Activated T-cell treated with anti-CD3 and anti-CD28 coated beads for 24 hours (primary cell): ENCODE data around the gene KSR1.

Experiments used
- DNase-seq: peaks from one replicate; pipeline ENCODE4 v3.0.0-alpha.2; 2020; ENCODE audit warnings: low read depth

Gene KSR1

DNA sequence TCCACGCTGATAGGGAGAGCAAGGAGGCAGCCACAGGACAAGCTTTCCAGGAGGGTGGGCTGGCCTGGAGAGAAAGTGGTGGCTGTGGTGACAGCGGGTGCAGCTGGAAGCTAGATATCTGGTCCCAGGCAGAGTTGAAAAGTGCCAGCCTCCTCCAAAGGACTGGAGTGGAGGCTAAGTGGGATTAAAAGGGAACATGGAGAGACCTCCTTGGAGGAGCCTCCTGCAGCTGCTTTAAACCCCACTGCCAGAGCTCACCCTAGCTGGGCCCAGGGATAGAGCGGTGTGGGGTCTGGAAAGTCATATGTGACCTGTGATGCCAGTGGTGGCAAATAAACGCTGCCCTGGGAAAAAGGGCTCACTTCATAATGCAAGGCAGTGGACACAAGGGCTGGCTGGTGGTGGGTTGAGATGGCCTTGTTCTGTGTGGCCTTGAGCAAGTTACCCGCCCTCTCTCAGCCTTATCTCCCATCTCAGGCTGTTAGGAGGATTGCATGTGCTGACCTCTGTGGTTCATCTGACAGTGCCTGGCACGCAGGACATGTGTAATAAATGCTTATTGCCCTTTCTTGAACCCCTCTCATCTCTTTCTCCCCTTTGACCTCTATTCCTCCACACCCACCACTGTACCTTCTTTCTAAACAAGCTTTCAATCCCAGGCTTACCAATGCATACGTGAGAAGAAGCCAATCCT lies 113.8 kb downstream of the KSR1 start:
- no peak for DNase-seq

DNA sequence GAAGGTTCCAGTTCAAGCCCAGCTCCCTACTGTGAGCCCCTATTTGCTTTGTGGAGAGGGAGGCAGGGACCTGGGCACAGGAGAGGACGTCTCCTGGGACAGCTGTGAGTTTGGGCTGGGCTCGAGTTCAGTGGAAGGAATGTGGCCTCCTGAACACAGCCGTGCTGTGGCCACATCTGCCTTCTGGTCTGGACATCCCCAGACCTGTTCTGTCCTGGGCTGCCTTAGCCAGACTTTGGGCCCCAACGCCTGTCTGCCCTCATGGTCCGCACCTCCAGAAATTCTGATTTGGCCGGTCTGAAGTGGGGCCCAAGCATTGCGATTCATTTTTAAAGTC lies 114.3 kb downstream of the KSR1 start:
- DNase-seq: no peak

DNA sequence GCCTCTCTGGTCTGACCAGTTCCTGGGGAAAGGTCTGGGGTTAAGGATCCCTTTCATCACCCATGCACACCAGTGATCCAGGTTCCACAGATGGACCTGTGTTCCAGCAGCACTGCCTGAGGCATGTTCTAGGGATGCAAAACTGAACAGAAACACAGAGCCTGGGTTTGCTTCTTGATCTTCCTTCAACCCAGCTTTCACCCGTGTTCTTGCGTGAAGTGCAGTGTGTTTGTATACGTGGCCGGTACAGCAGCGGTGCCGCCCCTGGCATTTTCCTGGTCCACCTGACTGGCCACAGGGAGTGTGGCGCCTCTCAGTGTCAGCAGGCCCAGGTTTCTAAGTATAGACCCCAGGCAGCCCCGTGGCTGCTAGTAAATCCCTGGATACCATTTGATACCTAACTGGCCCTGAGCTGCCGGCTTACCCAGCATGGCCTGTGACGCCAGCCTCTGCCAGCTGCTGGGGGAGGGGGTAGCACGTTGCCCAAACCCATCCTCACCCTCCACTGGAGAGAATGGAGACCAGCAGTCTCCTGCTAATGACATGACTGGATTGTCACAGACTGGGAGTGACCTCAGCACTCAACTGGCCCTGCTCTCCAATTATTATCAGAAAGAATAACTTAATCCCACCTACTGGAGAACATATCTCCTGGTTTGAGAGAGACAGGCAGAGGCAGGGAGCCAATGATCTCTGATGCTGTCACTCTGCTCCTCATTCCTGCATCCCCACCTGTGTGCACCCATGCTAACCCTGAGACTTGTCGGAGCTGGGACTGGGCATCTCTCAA lies 115.5 kb downstream of the KSR1 start:
- no peak for DNase-seq

DNA sequence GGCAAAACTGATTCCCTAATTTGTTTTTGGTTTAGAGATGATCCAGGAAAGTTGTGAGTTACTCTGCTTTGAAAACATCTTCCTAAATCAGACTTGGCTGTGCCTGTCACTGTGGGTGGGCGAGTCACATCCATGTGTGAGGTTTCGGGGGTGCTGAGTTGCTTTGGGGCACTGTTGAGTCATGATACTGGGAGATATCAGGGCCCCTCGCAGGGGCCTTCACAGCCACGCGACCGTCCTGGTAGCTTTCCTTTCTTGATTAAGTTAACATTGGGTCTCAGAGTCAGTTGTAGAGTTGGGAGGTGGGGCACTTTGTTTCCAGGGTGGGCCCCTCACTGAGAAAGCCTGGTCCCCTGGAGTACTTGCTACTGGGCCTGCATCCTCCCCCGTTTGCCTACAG lies 116.4 kb downstream of the KSR1 start:
- peak; percentile 65 for DNase-seq

DNA sequence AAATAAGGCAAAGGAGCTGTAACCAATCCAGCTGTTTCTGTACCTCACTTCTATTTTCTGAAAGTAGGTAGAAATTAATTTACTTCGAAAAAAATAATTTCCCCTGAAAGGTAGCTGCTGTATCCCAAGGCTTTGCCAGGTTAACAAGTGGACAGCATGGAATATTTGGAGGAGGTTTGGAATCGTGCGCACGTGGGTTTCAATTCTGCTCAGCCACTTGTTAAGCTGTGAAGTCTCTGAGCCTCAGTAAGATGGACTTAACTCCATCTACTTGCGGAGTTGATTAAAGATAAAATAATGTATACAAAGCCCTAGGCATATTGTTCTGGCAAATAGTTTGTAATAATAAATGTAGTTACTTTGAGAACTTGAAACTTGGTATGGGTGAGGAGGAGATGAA lies 117.3 kb downstream of the KSR1 start:
- DNase-seq: no peak

DNA sequence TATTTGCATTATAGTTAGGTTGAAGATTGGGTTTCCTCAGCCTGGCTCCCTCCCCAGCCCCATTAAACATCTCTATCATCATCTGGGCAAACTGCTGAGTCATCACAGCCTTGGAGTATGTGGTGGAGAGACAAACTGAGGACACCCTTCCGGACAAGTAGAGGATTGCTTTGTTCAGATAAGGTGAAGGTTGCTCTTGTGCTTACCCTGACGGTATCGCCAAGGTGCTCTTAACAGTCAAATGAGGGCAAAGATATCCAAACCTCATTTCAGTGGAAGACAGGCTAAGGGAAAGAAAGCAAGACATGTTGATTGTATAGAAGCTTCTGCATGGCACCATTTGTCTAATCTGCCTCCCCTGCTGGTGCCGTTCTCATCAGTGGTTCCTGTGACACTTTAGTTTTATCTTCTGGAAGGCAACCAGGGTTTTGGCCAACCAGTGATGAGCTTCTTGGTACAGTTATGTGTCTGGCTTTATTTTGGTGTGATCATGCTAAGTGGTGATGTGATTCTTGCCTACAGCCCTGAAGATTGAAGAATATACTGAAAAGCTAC lies 117.8 kb downstream of the KSR1 start:
- no peak for DNase-seq

DNA sequence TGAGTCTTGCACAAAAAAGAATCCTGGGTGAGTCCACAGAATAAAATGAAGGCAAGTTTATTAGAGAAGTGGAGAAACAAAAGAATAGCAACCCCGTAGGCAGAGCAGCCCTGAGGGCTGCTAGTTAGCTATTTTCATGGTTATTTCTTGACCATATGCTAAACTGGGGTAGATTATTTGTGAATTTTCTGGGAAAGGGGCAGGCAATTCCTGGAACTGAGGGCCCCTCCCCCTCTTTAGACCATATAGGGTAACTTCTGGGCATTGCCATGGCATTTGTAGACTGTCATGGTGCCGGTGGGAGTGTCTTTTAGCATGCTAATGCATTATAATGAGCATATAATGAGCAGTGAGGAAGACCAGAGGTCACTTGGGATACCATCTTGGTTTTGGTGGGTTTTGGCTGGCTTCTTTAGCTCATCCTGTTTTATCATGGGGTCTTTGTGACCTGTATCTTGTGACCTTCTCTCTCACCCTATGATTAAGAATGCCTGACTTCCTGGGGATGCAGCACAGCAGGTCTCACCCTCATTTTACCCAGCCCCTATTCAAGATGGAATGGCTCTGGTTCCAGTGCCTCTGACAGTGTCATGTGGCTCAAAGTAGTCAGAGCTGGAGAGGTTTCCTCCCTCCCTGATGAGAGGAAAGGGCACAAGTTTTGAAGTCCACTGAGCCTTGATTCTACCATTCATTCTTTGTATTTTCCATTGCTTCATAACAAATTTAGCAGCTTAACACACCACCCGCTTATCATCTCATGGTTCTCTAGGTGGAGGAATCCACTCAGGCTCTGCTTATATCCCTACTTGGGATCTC lies 119.1 kb downstream of the KSR1 start:
- no peak for DNase-seq

DNA sequence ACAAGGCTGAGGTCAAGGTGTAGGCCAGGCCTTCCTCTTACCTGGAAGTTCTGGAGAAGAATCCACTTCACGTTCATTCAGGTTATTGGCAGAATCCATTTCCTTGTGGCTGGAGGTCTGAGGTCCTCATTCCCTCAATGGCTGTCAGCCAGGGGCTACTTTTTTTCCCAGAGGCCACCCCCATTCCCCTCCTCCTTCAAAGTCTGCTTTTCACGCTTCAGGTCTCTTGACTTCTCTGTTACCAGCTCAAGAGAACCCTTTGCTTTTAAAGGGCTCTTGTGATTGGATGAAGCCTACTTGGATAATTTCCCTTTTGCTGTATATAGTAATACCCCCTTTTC lies 119.6 kb downstream of the KSR1 start:
- no peak for DNase-seq

DNA sequence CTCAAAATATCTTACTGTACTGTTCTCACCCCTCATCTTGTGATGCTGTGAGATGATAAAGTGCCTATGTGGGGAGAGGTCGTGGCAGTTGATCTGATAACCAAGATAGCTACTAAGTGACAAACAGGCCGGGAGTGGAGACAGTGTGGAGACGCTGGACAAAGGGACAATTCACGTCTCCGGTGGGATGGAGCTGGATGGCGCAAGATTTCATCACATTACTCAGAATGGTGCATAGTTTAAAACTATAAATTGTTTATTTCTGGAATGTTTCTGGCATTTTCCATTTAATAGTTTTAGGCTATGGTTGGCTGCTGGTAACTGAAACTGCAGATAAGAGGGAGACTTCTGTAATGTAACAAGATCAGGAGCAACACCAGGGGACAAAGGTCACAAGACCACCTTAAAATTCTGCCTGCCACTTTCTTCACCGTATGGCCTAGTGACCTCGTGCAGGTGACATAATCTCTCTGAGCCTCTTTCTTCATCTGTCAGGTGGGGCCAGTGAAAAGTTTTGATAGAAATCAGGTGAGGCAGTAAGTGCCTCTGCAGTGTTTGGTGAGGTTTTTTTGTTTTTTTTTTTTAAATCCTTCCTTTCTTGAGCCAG lies 120.3 kb downstream of the KSR1 start:
- no peak for DNase-seq

DNA sequence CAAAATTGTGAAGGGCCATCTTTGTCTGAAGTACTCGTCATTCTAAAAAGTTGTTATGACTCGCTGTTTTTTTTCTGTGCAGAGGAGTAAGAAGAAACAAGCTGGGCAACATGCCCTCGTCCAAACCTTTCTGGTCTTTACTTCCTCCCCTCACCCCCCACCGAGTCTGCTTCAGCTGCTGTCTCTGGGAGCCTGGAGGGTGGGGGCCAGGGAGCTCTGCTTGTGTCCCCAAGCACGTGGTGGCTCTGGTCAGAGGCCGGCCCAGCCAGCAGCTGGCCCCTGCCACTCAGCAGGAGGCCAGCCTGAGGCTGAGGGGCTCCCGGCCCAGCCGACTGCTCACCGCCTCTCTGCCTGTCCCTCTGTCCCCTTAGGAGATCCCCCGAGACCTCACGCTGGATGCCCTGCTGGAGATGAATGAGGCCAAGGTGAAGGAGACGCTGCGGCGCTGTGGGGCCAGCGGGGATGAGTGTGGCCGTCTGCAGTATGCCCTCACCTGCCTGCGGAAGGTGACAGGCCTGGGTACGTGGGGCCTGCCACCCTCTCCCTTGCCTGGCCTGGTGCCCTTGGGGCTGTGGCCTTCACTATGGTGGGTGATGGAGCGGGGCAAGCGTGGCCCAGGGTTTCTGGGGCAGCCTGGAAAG lies 121.0 kb downstream of the KSR1 start:
- DNase-seq: no peak

DNA sequence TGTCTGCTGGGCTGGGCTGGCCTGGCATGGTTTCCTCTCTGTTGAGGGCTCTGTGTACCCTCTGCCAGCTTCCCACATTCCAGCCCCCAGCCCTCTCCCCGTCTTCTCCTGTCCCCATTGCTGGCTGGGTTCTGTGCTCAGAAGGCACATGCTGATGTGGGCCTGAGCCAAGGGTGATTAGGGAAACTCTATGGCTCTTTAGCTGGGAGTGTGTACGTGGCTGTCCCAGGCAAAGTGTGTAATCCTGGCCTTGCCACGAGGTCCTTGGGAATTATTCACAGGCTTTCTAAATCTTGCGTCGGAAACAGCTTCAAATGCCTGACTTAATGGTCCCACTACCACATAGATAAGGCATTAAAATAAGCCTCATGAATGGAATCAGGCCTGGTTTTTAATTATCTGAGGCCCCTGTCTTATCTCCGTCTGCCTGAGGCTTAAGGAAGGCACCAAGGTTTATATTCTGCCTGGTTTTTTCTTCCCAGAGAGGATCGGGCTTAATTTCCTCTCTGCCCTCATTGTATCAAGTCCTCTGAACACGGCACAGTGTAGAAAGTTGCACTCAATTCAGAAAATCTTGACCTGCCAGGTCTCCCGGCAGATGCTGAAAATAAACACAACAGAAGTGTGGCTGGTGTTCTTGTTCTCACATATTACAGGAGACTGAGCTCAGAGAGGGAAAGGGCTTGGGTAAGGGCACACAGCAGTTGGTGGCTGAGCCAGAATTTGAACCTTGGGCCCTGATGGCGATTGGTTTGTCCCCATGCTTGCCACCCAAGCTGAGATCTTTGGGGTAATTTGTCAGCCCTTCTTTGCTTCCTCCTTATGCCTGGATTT lies 121.9 kb downstream of the KSR1 start:
- DNase-seq: no peak

DNA sequence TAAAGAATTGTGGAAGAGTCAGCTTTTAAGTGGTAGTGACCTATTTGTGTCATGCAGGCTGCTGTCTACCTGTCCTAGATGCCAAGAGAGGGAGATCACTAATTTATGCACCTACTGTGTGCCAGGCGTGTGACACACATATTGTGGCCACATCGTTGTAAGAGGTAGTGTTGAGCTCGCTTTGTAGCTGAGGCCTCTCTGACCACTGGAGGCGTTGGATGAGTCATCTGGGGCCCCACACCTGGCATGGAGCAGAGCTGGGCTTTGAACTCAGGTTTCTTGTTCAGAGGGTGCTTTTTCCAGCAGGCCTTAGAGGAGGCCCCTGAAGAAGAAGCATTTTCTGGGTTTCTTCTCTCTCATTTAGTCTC lies 122.5 kb downstream of the KSR1 start:
- peak; percentile 41 for DNase-seq

DNA sequence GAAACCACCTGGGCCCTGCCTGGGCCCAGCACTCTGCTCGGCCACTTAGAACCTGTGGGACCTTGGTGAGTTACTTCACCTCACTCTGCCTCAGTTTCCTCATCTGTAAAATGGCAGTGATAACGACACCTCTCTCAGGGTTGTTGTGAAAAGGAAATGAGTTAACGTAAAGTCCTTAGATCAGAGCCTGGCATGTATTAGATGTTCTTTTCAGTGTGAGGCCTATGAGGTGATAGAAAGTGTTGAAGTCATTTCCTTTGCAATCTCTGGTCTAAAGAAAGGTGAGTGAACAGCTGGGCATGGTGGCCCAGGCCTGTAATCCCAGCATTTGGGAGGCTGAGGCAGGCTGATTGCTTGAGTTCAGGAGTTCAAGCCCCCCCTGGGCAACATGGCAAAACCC lies 123.1 kb downstream of the KSR1 start:
- DNase-seq: no peak

DNA sequence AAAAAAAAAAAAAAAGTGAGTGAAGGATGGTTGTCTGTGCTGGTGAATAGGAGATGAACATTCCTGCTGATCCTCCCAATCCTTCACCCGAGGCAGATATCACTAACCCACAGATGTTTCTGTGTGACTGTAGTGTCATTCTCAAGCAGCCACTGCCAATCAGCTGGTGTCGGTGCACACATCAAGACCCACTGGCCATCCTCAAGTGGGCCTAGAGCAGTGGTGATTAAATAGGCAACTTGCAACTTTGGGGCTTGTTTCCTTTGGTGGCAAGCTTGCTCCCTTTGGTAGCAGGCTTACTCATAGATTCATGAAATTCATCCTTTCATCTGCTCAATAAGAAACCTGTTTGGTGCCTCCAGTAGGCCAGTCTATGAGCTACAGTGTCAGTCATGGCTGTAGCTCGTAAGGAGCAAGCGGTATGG lies 123.7 kb downstream of the KSR1 start:
- DNase-seq: no peak

DNA sequence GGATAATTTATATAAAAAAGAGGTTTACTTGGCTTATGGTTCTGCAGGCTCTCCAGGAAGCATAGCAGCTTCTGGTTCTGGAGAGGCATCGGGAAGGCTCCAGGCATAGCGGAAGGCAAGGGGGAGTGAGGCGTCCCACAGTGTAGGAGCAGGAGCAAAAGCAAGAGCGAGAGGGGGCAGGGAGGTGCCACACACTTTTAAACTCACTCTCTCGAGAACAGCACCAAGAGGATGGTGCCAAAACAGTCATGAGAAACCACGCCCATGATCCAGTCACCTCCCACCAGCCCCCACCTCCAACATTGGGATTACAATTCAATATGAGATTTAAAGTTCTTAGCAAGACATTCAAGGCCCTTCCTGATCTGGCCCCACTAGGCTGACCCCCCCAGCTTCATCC lies 124.8 kb downstream of the KSR1 start:
- no peak for DNase-seq

DNA sequence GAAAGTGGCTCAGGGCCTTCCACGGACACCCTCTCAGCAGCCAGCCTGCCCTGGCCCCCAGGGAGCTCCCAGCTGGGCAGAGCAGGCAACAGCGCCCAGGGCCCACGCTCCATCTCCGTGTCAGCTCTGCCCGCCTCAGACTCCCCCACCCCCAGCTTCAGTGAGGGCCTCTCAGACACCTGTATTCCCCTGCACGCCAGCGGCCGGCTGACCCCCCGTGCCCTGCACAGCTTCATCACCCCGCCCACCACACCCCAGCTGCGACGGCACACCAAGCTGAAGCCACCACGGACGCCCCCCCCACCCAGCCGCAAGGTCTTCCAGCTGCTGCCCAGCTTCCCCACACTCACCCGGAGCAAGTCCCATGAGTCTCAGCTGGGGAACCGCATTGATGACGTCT lies 126.4 kb downstream of the KSR1 start:
- no peak for DNase-seq

DNA sequence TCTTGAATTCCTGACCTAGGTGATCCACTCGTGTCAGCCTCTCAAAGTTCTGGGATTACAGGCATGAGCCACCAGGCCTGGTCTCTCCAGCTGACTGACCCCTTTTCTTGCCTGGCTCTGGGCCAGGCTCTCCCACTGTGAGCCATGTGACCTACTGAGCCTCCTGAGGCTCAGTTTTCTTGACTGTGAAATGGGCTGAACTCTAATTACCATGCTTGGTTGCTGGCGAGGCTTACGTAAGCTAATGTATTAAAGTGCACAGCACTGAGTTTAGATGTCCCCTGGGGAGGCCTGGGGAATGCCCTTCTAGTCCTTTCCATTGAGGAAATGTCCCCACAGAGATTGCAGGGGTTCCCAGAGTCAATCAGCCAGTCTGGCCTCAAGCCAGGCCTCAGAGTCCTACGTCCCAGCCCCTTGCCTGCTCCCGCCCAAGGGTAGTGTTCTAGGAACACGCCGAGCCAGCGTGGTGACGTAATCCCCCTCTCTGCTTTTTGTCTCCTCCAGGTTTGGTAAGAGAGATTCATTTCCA lies 129.0 kb downstream of the KSR1 start:
- DNase-seq: no peak

DNA sequence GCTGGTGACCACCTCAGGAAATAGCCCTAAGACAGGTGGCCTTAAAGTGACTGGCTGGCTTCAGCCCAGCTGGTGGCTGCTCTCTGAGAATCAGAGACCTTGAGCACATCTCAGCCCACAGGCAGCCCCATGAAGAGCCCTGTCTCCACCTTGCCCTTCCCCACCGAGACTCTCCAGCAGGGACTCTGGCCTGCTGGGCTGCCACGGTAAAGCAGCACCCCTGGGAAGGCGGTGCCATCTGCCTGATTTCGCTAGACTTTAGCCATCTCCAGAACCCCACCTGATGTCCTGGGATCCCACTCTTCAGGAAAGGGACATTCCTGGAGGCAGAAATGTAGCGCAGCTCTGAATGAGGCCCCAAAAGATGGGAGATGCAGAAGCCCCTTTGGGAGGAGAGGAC lies 129.5 kb downstream of the KSR1 start:
- no peak for DNase-seq

DNA sequence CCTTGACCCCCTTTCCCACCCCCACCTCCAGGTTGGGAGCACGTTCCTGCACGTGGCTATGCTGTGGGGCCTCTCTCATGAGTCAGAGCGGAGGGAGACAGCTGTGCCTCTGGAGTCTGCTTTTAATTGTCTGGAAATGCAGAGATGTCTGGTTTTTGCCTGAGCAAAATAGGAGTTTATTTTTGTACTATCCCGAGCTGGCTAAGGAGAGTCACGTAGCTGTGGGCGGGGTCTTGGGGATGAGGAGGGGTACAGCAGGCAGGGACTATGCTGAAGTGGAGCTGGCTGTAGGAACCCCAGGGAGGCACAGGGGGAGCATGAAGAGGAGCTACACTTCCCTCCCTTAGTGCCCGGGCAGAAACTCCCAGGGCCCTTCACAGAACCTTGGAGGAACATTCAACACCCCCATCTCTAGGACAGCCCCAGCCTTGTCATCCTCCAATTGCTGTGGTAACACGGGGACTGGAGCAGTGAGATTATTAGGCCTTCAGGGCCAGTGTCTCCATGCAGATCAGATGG lies 130.0 kb downstream of the KSR1 start:
- no peak for DNase-seq

DNA sequence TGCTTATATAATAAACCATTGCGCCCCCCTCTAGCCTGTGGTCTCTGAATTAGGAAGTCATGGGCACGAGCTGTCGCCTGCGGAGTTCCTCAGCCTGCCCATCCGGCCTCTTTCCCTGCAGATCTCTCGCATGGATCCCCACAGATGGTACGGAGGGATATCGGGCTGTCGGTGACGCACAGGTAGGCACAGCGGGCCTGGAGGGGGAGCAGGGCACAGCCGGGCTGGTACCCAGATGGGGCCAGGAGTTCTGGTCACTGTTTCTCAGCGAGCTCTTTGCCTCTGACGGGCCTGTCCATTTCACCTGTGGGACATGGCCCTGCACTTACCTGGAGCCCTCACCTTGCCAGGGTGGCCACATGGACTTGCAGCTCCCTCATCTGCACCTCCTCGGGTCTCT lies 132.1 kb downstream of the KSR1 start:
- DNase-seq: no peak

DNA sequence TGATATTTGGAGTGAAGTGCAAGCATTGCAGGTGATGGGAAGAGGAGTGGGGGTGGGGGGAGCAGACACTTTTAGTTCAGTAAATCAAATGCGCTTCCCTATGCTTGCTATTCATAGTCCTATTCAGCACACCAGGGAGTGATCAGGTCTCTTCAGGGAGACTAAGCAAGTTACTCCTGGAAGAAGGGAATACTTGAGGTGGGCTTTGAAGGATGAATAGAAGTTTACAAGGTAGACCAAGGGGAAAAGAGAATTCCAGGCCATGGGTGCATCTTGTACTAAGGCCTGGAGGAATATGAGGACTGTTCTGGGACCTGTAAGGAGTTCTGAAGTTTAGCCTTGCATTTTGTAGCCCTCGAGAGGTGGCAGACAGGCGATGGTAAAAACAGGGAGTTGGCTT lies 134.6 kb downstream of the KSR1 start:
- DNase-seq: no peak
